HL-60 (cell line): ENCODE results near the gene ACTN4.

Experiments used
- DNase-seq, 2 experiments: peaks; one replicate each; pipeline ENCODE4 v3.0.0-alpha.2; 2010 to 2020; ENCODE audit warnings: low read depth in 1 of 2, low spot score in 1 of 2
- H3K27ac ChIP-seq: fragments of 250-450 bp; sonication (Bioruptor Pico); replicated peaks from 2 replicates; pipeline ENCODE4 v1.5.1; 2020; ENCODE audit warnings: mild to moderate bottlenecking, moderate library complexity
- H3K27me3 ChIP-seq: fragments of 250-450 bp; sonication (Bioruptor Pico); 2 replicates; pipeline ENCODE4 v1.5.1; 2021; ENCODE audit warnings: mild to moderate bottlenecking, moderate library complexity; ENCODE audit not compliant: insufficient read depth, poor library complexity, severe bottlenecking
- H3K4me3 ChIP-seq: replicated peaks from 2 replicates; pipeline ENCODE4 v1.5.1; 2011; ENCODE audit warnings: mild to moderate bottlenecking, control low read depth, low read length; ENCODE audit not compliant: insufficient read depth
- GABPA ChIP-seq: IDR thresholded peaks from 2 replicates; pipeline ENCODE4 v1.6.1; 2012; ENCODE audit warnings: low read depth
- POLR2AphosphoS5 ChIP-seq: IDR thresholded peaks from 2 replicates; pipeline ENCODE4 v1.6.1; 2012; ENCODE audit warnings: low read depth
- SPI1 ChIP-seq: IDR thresholded peaks from 2 replicates; pipeline ENCODE4 v1.6.1; 2012; ENCODE audit warnings: low read depth, mild to moderate bottlenecking, borderline replicate concordance
- TF ChIP-seq, protein P1 (sequence below): IDR thresholded peaks from 2 replicates; pipeline ENCODE4 v1.6.1; 2012; ENCODE audit warnings: low read depth; ENCODE audit not compliant: insufficient replicate concordance
- TF ChIP-seq, protein P2 (sequence below): IDR thresholded peaks from one replicate; pipeline ENCODE4 v1.5.1; 2011; ENCODE audit warnings: low read length, control low read depth, inconsistent platforms; ENCODE audit not compliant: insufficient read depth

Gene ACTN4

DNA sequence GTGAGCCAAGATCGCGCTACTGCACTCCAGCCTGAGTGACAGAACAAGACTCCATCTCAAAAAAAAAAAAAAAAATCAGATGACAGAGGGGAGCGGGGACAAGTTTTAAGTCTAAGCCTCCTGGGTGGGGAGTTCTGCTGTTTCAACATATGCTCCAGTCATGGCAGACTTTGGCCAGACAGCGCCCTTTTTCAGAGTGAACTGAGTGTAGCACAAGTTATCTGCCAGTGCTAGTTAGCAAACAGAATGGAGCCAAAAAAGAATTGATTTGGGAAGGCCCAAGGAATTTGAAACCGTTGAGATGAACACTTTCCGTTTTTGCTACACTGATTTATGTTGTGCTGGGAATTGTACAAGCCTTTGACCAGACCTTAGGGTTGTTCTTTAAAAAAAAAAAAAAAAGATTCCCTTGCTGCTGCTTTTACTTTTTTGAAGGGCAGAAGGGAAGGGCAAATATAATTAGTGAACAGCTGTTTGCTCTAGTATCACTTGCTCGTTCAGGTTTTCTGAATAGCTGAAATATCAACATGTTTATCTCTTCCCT is 5.7 kb downstream of the ACTN4 start:
- TF ChIP-seq SPI1: no peak
- no peak for TF ChIP-seq POLR2AphosphoS5
- no peak for TF ChIP-seq GABPA
- TF ChIP-seq, protein P1, sequence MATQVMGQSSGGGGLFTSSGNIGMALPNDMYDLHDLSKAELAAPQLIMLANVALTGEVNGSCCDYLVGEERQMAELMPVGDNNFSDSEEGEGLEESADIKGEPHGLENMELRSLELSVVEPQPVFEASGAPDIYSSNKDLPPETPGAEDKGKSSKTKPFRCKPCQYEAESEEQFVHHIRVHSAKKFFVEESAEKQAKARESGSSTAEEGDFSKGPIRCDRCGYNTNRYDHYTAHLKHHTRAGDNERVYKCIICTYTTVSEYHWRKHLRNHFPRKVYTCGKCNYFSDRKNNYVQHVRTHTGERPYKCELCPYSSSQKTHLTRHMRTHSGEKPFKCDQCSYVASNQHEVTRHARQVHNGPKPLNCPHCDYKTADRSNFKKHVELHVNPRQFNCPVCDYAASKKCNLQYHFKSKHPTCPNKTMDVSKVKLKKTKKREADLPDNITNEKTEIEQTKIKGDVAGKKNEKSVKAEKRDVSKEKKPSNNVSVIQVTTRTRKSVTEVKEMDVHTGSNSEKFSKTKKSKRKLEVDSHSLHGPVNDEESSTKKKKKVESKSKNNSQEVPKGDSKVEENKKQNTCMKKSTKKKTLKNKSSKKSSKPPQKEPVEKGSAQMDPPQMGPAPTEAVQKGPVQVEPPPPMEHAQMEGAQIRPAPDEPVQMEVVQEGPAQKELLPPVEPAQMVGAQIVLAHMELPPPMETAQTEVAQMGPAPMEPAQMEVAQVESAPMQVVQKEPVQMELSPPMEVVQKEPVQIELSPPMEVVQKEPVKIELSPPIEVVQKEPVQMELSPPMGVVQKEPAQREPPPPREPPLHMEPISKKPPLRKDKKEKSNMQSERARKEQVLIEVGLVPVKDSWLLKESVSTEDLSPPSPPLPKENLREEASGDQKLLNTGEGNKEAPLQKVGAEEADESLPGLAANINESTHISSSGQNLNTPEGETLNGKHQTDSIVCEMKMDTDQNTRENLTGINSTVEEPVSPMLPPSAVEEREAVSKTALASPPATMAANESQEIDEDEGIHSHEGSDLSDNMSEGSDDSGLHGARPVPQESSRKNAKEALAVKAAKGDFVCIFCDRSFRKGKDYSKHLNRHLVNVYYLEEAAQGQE: no peak
- TF ChIP-seq, protein P2, sequence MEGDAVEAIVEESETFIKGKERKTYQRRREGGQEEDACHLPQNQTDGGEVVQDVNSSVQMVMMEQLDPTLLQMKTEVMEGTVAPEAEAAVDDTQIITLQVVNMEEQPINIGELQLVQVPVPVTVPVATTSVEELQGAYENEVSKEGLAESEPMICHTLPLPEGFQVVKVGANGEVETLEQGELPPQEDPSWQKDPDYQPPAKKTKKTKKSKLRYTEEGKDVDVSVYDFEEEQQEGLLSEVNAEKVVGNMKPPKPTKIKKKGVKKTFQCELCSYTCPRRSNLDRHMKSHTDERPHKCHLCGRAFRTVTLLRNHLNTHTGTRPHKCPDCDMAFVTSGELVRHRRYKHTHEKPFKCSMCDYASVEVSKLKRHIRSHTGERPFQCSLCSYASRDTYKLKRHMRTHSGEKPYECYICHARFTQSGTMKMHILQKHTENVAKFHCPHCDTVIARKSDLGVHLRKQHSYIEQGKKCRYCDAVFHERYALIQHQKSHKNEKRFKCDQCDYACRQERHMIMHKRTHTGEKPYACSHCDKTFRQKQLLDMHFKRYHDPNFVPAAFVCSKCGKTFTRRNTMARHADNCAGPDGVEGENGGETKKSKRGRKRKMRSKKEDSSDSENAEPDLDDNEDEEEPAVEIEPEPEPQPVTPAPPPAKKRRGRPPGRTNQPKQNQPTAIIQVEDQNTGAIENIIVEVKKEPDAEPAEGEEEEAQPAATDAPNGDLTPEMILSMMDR: no peak
- DNase-seq: no peak
- Histone ChIP-seq H3K4me3 (no peak overlapping the region), H3K27me3 (no peaks in the 10 kb centered on the region), H3K27ac (peak overlapping the region; percentile 95)

DNA sequence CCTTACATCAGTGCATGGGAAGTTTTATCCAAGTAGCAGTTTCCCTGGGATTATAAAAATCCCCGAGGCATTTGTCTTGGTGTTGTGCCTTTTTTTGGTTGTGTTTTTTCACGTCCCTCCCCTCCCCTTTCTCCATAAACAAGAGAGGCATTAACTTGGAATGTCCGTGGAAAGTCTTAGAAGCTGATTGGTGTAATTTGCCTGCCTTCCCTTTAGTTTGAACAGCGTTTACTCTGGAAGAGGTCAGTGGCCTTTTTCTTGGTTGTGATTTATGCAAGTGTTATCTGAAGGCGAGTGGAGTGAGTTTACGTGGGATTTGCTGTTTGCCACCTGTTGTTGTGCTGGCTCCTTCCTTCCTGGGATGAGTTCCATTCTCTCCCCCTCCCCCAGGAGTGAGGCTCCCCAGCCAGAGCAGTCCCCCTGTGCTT is 7.2 kb downstream of the ACTN4 start:
- DNase-seq: no peak
- Histone ChIP-seq H3K27ac (no peak overlapping the region), H3K4me3 (no peak overlapping the region), H3K27me3 (no peaks in the 10 kb centered on the region)
- TF ChIP-seq, protein P1: no peak
- TF ChIP-seq POLR2AphosphoS5: no peak
- TF ChIP-seq GABPA: no peak
- TF ChIP-seq, protein P2: no peak
- no peak for TF ChIP-seq SPI1

DNA sequence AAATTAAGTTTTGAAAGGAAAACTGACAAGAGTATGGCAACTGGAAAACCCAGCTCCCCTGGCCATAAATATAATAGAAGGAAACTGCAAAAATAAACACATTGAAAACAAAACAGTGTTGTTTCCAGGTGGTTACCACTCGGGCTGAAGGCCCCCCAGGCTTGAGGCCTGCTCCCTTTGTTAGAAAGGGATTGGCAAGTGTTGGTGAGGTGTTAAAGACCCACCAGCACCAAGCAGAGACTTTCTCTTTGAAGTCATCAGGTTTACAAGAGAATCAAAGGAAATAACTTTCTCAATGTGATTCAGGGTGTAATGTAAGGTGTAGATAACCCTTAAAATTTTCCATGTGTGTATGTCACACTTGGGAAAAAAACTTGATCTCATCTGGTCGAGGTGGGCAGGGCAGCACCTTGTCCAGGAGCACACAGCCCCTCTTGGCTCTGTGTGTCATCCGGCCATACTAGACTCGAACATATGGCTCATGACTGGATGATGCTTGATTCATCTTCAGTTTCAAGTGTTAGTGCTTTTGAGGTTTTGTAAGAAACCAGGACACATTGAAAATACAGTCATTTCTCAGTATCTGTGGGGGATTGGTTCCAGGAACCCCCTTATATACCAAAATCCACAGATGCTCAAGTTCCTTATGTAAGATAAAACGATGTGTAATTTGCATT is 7.8 kb downstream of the ACTN4 start:
- H3K27ac ChIP-seq: peak overlapping the region; percentile 52
- no peak for TF ChIP-seq SPI1
- TF ChIP-seq, protein P1: no peak
- H3K4me3 ChIP-seq: no peak overlapping the region
- DNase-seq: no peak
- H3K27me3 ChIP-seq: no peaks in the 10 kb centered on the region
